LNCaP clone FGC (cell line): ENCODE measurements around the gene RIPPLY2.

Experiments used
- DNase-seq: peaks from one replicate; pipeline ENCODE4 v3.0.0-alpha.2; 2011; ENCODE audit warnings: low read depth
- H3K4me3 ChIP-seq: 2 replicates; pipeline ENCODE4 v1.5.1; 2011; ENCODE audit warnings: mild to moderate bottlenecking, low read depth, low read length, control low read depth
- TF ChIP-seq, protein P1 (sequence below): IDR thresholded peaks from 2 replicates; pipeline ENCODE4 v1.5.1; 2012; ENCODE audit warnings: mild to moderate bottlenecking; ENCODE audit not compliant: control insufficient read depth, insufficient read depth; ENCODE audit errors: extremely low read depth

Gene RIPPLY2

DNA sequence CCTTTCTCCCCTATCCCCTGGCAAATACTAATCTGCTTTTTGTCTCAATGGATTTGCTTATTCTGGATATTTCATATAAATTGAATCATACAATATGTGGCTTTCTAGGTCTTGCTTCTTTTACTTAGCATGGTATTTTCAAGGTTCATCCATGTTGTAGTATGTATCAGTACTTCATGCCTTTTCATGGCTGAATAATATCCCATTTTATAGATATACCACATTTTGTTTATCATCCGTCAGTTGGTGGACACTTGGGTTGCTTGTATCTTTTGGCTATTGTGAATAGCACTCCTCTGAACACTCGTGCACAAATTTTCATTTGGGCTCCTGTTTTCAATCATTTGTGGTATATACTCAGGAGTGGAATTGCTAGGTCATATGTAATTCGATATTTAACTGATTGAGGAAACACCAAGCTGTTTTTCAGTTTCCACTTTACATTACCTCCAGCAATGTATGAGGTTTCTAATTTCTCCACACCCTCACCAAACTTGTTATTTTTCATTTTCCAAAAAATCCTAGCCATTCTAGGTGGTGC, 30.5 kb upstream of the RIPPLY2 start:
- DNase-seq, result no peak
- TF ChIP-seq, protein P1, sequence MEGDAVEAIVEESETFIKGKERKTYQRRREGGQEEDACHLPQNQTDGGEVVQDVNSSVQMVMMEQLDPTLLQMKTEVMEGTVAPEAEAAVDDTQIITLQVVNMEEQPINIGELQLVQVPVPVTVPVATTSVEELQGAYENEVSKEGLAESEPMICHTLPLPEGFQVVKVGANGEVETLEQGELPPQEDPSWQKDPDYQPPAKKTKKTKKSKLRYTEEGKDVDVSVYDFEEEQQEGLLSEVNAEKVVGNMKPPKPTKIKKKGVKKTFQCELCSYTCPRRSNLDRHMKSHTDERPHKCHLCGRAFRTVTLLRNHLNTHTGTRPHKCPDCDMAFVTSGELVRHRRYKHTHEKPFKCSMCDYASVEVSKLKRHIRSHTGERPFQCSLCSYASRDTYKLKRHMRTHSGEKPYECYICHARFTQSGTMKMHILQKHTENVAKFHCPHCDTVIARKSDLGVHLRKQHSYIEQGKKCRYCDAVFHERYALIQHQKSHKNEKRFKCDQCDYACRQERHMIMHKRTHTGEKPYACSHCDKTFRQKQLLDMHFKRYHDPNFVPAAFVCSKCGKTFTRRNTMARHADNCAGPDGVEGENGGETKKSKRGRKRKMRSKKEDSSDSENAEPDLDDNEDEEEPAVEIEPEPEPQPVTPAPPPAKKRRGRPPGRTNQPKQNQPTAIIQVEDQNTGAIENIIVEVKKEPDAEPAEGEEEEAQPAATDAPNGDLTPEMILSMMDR, result no peak
- H3K4me3 ChIP-seq, result no peak overlapping the region

DNA sequence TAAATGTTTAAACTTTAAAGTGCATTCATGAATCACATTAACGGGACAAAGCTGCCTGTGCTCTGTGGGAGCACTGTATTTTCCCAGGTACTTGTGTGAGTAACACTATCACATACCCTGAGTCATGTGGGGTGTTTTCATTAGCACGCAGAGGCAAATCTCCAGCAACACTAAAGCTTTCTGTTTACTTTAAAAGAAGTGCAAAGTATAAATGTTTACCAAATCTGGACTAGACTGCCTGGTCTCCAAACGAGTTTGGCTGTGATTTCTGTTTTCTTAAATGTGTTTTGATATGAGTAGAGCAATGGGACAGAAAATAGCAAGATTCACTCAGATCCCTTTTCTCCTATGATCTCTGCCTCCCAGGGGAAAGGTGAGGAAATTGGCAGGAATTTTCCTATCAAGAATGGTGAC, 28.8 kb upstream of the RIPPLY2 start:
- no peak overlapping the region for H3K4me3 ChIP-seq
- DNase-seq, result peak; percentile 47
- TF ChIP-seq, protein P1, result no peak

DNA sequence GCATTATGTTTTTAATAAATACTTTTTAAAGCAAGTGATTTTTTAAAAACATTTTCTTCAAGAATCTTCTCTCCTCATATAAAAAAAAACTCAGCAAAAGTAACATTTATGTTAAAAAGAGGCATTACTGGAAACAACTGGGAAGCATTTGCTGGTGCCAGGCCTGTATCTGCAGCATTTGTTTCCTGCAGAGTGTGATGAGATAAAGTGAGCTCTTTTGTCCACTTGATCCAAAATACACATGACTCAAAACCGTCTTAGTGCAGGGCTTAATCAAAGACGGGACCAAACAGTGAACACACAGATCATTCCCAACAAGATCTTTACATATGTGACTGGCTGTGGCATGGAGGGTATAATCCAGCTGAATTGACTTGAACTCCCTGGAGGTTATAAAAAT, 28.3 kb upstream of the RIPPLY2 start:
- no peak for DNase-seq
- H3K4me3 ChIP-seq, result no peak overlapping the region
- TF ChIP-seq, protein P1, result no peak

DNA sequence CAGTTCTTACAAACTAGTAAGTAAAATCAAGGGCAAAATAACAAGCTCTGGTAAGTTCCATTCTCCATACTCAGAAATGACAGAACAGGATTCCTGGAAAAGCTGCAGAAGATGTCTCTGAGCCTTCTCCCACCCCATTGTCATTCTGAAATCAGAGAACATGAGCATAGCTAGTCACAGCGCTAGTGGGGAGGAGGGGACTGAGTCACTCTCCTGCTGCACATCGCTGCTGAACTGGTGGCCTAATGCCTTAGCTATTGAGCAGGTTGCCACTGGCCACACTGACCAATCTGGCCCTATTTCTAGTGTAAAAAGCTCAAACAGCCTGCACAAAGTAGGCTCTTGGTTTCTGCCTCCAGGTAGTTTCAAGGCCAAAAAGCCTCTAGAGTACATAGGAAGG, 26.1 kb upstream of the RIPPLY2 start:
- no peak for DNase-seq
- TF ChIP-seq, protein P1, result no peak
- no peak overlapping the region for H3K4me3 ChIP-seq

DNA sequence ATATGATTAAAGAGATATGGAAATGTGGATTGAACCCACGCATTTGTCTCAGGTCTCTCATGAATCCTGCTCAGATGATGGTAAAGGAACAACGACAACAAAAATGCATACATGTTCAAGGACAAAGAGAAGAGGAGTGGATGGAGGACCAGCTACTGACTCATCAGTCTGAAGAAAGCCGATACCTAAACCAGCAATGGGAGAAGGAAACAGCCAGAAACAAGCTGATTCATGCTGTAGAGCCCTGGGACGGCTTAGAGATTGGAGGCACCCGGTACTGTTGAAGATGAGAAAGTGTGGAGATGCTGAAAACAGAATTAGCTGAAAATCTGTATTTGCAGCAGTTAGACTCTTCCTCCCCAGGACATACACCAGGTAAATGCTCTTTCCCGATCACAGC, 14.4 kb upstream of the RIPPLY2 start:
- no peak overlapping the region for H3K4me3 ChIP-seq
- no peak for DNase-seq
- TF ChIP-seq, protein P1, result no peak

DNA sequence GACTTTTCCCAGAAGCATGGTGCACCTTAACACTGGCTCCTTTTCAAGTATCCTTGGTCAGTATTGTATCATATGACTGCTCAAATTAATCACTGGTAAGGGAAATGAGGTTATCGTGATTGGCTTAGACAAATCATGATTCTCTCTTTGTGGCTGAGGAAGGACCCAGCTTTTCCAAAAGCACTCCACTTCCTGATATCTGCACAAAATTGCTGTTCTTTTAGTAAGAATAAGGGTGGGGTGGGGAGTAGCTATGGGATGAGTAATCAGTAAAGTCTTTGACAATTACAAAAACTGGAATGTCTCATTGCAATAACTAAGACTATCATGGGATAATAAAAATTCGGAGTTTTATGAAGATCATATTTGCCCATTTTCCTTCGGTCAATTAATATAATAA, 9.0 kb upstream of the RIPPLY2 start:
- no peak overlapping the region for H3K4me3 ChIP-seq
- TF ChIP-seq, protein P1, result no peak
- no peak for DNase-seq

DNA sequence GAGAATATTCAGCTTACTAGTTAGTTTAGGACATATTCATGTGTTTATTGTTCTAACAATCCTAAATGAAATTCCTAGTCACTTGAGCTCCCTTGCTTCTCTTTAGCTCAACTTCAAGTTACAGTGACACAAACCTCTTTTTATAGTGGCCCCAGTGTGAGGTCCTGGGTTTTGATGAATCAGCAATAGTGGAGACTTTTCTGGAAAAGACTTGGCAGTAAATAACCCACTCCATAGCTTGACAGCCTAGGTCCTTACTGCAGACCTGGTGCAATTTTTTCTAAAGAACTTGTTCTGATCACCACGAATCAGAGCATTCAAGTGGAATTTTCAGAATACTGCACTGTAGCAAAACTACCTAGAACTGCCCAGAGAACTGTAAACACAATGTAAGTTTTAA, 6.9 kb upstream of the RIPPLY2 start:
- TF ChIP-seq, protein P1, result no peak
- DNase-seq, result no peak
- no peak overlapping the region for H3K4me3 ChIP-seq
